ENCODE data around the gene PDE11A. TPM values are rescaled to one million over a fixed set of nuclear protein-coding genes. Genes with fewer than 3 reads are reported as not detected.

PDE11A gene
- polyA plus RNA-seq, 2 of the 4 experiments (the other 2 are of a cell fraction): 3.6 to 5.6 TPM

- peak; percentile 69 for TF ChIP-seq PHF8 (IDR thresholded peaks at IDR 0.05; ENCODE audit: borderline replicate concordance, low read depth)
Observed at GRCh38 chr2:177618255-177619253, 454.0 kb downstream of the PDE11A start (continued).

GRCh38 chr2:177617849-177618248 lies 454.7 kb downstream of the PDE11A start:
- Histone ChIP-seq H3K4me1 (no peaks in the 10 kb centered on the region), H3K9me3 (0 out of 3 replicates have a peak, but pooled peaks cover 4% of the 10 kb centered on the region), H3K27ac (peak overlapping the region; percentile 94 to 96), H3K4me3 (peak overlapping the region; percentile 63), H3K4me2 (peak overlapping the region; percentile 80)
- TF ChIP-seq EHMT2 (IDR thresholded peaks at IDR 0.05; ENCODE audit: low read depth) (no peak), ZNF302 (CRISPR knock-in tag; IDR thresholded peaks at IDR 0.05) (no peak), POLR2AphosphoS2 (conservative IDR thresholded peaks at IDR 0.05; ENCODE audit: low read length) (no peak), CBX8 (IDR thresholded peaks at IDR 0.05) (no peak), NR3C1 (IDR thresholded peaks at IDR 0.05) (no peak), FOSL2 (IDR thresholded peaks at IDR 0.05) (no peak), FOSL2 (CRISPR knock-in tag; IDR thresholded peaks at IDR 0.05) (no peak), HOXA7 (CRISPR knock-in tag; IDR thresholded peaks at IDR 0.05) (no peak), MAX (IDR thresholded peaks at IDR 0.05) (no peak), NFE2L2 (conservative IDR thresholded peaks at IDR 0.05; ENCODE audit: low read length) (no peak), KDM5A (IDR thresholded peaks at IDR 0.05) (no peak)
- TF ChIP-seq, protein P1, sequence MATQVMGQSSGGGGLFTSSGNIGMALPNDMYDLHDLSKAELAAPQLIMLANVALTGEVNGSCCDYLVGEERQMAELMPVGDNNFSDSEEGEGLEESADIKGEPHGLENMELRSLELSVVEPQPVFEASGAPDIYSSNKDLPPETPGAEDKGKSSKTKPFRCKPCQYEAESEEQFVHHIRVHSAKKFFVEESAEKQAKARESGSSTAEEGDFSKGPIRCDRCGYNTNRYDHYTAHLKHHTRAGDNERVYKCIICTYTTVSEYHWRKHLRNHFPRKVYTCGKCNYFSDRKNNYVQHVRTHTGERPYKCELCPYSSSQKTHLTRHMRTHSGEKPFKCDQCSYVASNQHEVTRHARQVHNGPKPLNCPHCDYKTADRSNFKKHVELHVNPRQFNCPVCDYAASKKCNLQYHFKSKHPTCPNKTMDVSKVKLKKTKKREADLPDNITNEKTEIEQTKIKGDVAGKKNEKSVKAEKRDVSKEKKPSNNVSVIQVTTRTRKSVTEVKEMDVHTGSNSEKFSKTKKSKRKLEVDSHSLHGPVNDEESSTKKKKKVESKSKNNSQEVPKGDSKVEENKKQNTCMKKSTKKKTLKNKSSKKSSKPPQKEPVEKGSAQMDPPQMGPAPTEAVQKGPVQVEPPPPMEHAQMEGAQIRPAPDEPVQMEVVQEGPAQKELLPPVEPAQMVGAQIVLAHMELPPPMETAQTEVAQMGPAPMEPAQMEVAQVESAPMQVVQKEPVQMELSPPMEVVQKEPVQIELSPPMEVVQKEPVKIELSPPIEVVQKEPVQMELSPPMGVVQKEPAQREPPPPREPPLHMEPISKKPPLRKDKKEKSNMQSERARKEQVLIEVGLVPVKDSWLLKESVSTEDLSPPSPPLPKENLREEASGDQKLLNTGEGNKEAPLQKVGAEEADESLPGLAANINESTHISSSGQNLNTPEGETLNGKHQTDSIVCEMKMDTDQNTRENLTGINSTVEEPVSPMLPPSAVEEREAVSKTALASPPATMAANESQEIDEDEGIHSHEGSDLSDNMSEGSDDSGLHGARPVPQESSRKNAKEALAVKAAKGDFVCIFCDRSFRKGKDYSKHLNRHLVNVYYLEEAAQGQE (IDR thresholded peaks at IDR 0.05): no peak
- TF ChIP-seq, protein P2, sequence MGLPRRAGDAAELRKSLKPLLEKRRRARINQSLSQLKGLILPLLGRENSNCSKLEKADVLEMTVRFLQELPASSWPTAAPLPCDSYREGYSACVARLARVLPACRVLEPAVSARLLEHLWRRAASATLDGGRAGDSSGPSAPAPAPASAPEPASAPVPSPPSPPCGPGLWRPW (IDR thresholded peaks at IDR 0.05): no peak
- TF ChIP-seq, protein P3, sequence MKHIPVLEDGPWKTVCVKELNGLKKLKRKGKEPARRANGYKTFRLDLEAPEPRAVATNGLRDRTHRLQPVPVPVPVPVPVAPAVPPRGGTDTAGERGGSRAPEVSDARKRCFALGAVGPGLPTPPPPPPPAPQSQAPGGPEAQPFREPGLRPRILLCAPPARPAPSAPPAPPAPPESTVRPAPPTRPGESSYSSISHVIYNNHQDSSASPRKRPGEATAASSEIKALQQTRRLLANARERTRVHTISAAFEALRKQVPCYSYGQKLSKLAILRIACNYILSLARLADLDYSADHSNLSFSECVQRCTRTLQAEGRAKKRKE (CRISPR knock-in tag; IDR thresholded peaks at IDR 0.05; ENCODE audit: low read depth): no peak
- ATAC-seq: no peak; a peak in 1 of 6 replicates
- FAIRE-seq: no peak
- no peak for DNase-seq (ENCODE audit: low read depth in 1 of 2, low spot score in 1 of 2)
- 89% methylated on average over 8 of the region's 9 CpGs for WGBS (ENCODE audit: missing lambda C conversion rate)
- ChIA-PET CTCF (interaction anchor here (1.1 to 1.4 kb wide), 2 partner anchors 13 to 128 kb away, joined by 3 to 4 read pairs; no protein-coding TSS in a partner anchor), POLR2A (no interaction called here)

DNA sequence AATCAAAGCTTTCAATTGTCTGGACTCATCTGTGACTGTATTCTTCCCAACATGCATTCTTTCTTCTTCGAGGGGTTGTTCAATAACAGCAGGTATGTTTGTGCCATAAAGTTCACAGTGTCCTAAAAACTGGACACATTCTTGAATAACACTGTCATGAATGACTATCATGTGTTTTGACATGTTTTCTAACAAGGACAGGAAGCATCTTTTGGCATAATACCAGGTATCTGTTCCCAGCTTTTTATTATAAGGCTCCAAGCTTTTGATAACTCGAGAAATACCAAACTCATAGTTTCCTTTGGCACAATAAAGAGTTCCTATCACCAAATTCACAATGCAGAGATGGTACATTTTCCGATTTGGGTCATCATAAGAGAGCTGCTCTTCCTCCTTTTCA lies 455.8 kb downstream of the PDE11A start:
- no peak for DNase-seq (ENCODE audit: low read depth in 1 of 2, low spot score in 1 of 2)
- H3K4me1 ChIP-seq: no peaks in the 10 kb centered on the region
- no peak for ATAC-seq
- no peak overlapping the region for H3K4me2 ChIP-seq
- TF ChIP-seq SREBF2 (IDR thresholded peaks at IDR 0.05) (no peak), ZNF302 (CRISPR knock-in tag; IDR thresholded peaks at IDR 0.05) (no peak), ZC3H11A (IDR thresholded peaks at IDR 0.05) (no peak), EP300 (IDR thresholded peaks at IDR 0.05) (no peak), HOXB5 (CRISPR knock-in tag; IDR thresholded peaks at IDR 0.05) (no peak), EHMT2 (IDR thresholded peaks at IDR 0.05; ENCODE audit: low read depth) (no peak), RNF2 (IDR thresholded peaks at IDR 0.05; ENCODE audit: borderline replicate concordance, low read depth) (no peak), HDAC2 (IDR thresholded peaks at IDR 0.05) (no peak), MAX (IDR thresholded peaks at IDR 0.05) (no peak), CEBPB (IDR thresholded peaks at IDR 0.05) (no peak), MAZ (IDR thresholded peaks at IDR 0.05; ENCODE audit: borderline replicate concordance, low read depth, low read length) (no peak), POLR2AphosphoS2 (conservative IDR thresholded peaks at IDR 0.05; ENCODE audit: low read length) (no peak), RAD21 (conservative IDR thresholded peaks at IDR 0.05 in 1 of 2, IDR thresholded peaks at IDR 0.05 in 1 of 2) (no peak)
- TF ChIP-seq, protein P3 (CRISPR knock-in tag; IDR thresholded peaks at IDR 0.05; ENCODE audit: low read depth): no peak
- H3K4me3 ChIP-seq: no peak overlapping the region
- no peak for FAIRE-seq
- H3K9me3 ChIP-seq: 0 out of 3 replicates have a peak, but pooled peaks cover 4% of the 10 kb centered on the region
- POLR2A ChIA-PET: no interaction called here
- CTCF ChIA-PET: interaction anchor here (1.5 kb wide), 1 partner anchor 12 kb away, joined by 4 read pairs; no protein-coding TSS in a partner anchor
- WGBS (ENCODE audit: missing lambda C conversion rate): 27% methylated on average over 2 of the region's 3 CpGs
- H3K27ac ChIP-seq: no peak overlapping the region

Measured in A549 (cell line).